CD4-positive, alpha-beta T cell (primary cell): ENCODE results near the gene PARVB. TPM values are rescaled to one million over a fixed set of nuclear protein-coding genes. Genes with fewer than 3 reads are reported as not detected.

Source experiments
- ATAC-seq: fragments of 200-7000 bp; cut with Tn5 transposase; one replicate; pipeline ENCODE4 v1.10.0; 2022; ENCODE audit warnings: mild to moderate bottlenecking; ENCODE audit not compliant: poor library complexity
- CTCF ChIA-PET: fragments of 350-600 bp; sonication (Branson Sonifier 250); formaldehyde crosslinking; loops from one replicate; lab custom pipeline; 2021; ENCODE audit warnings: antibody characterized with exemption, inconsistent platforms; lab: Charles Lee
- POLR2A ChIA-PET: fragments of 350-600 bp; sonication (Branson Sonifier 250); formaldehyde crosslinking; loops from one replicate; lab custom pipeline; 2021; ENCODE audit warnings: antibody characterized with exemption, inconsistent platforms; lab: Charles Lee
- DNase-seq, 14 experiments: peaks; one replicate each; pipeline ENCODE4 v3.0.0-alpha.2; 2013 to 2020; ENCODE audit warnings: mixed read lengths in 2 of 14
- H3K27ac ChIP-seq, 2 donors: one replicate each; pipeline versions ENCODE4 v1.5.1 to v1.7.0; 2013; ENCODE audit warnings: low read length in 2 of 2, low read depth in 1 of 2, mild to moderate bottlenecking in 1 of 2
- H3K27me3 ChIP-seq, 2 experiments: 1 replicate in 1 of 2; 2 replicates in 1 of 2; pipeline versions ENCODE4 v1.6.1 to v1.7.0; 2013; ENCODE audit warnings: low read length in 2 of 2, control low read depth in 1 of 2, mild to moderate bottlenecking in 1 of 2, moderate library complexity in 1 of 2; ENCODE audit not compliant: insufficient read depth in 2 of 2, control insufficient read depth in 1 of 2
- H3K36me3 ChIP-seq: one replicate; pipeline ENCODE4 v1.6.1; 2013; ENCODE audit warnings: low read length, control low read depth; ENCODE audit not compliant: insufficient read depth
- H3K4me1 ChIP-seq: one replicate; pipeline ENCODE4 v1.6.1; 2013; ENCODE audit warnings: low read length, control low read depth; ENCODE audit not compliant: insufficient read depth
- H3K4me3 ChIP-seq: one replicate; pipeline ENCODE4 v1.5.1; 2013; ENCODE audit warnings: mild to moderate bottlenecking, low read length, moderate library complexity
- H3K9me3 ChIP-seq, 2 experiments: 1 replicate in 1 of 2; 2 replicates in 1 of 2; pipeline versions ENCODE4 v1.6.1 to v1.7.0; 2013; ENCODE audit warnings: low read length in 2 of 2, mild to moderate bottlenecking in 2 of 2, control low read depth in 1 of 2, moderate library complexity in 1 of 2; ENCODE audit not compliant: control insufficient read depth in 1 of 2, insufficient read depth in 1 of 2
- H3K27ac Mint-ChIP-seq: one replicate; pipeline ENCODE4 v1.8.0; 2020; ENCODE audit warnings: mixed read lengths
- H3K27me3 Mint-ChIP-seq: one replicate; pipeline ENCODE4 v1.8.0; 2021; ENCODE audit warnings: mixed read lengths
- H3K36me3 Mint-ChIP-seq: one replicate; pipeline ENCODE4 v1.8.0; 2021; ENCODE audit warnings: low read depth, mixed read lengths
- H3K4me1 Mint-ChIP-seq: one replicate; pipeline ENCODE4 v1.8.0; 2021; ENCODE audit warnings: low read depth, mixed read lengths
- H3K4me3 Mint-ChIP-seq: one replicate; pipeline ENCODE4 v1.8.0; 2020; ENCODE audit warnings: mild to moderate bottlenecking, mixed read lengths
- H3K9me3 Mint-ChIP-seq: one replicate; pipeline ENCODE4 v1.8.0; 2020; ENCODE audit warnings: mixed read lengths
- CTCF ChIP-seq: fragments of 200-600 bp; IDR thresholded peaks from one replicate; pipeline ENCODE4 v1.8.0; 2022; ENCODE audit warnings: antibody characterized with exemption, mild to moderate bottlenecking
- intact Hi-C, 2 experiments: fragments of 100-400 bp; cut with DNase I in 1 of 2; cut with micrococcal nuclease in 1 of 2; formaldehyde crosslinking; loops; one replicate each; pipeline versions ENCODE4 v1.15.1 to v1.9.0; 2023 to 2025; cut with DNase I, micrococcal nuclease
- total RNA-seq, 174 experiments: library from RNA in 2 of 174; stranded (reverse) in 2 of 174; gene quantifications; one replicate each; pipeline ENCODE4 v1.2.3 and lab custom pipeline; 2021 to 2026

PARVB gene
- total RNA-seq, 2 experiments from 2014 or later = 6.2 to 6.4 TPM

GRCh38 chr22:43996170-43996980, 27.7 kb upstream of the PARVB start:
- CTCF ChIA-PET = interaction anchor here (1.4 kb wide), 1 partner anchor 689 kb away, joined by 3 read pairs; no protein-coding TSS in a partner anchor

GRCh38 chr22:43996981-43997265, 27.2 kb upstream of the PARVB start:
- peaks cover 66% of the 10 kb centered on the region for H3K36me3 Mint-ChIP-seq
- Histone ChIP-seq H3K27me3 (no peaks in the 10 kb centered on the region), H3K9me3 (no peaks in the 10 kb centered on the region), H3K4me3 (no peak overlapping the region), H3K27ac (peak overlapping the region in 1 of 2 donors; percentile 39), H3K36me3 (peaks cover 56% of the 10 kb centered on the region), H3K4me1 (peaks cover 29% of the 10 kb centered on the region)
- no peaks in the 10 kb centered on the region for H3K9me3 Mint-ChIP-seq
- ATAC-seq (no peak), DNase-seq (peak in 2 of 14 experiments; percentile 16 to 33)
- peak overlapping the region; percentile 36 for H3K27ac Mint-ChIP-seq
- TF ChIP-seq CTCF = no peak
- H3K4me3 Mint-ChIP-seq = peak overlapping the region; percentile 87
- intact Hi-C loops = loop anchor here in 1 of 2 experiments (2.0 to 10.0 kb wide), 3 partner anchors 40 to 508 kb away; partner anchors contain the start of gene PARVG
- ChIA-PET CTCF (no interaction called here), POLR2A (no interaction called here)
- peaks cover 35% of the 10 kb centered on the region for H3K4me1 Mint-ChIP-seq
- H3K27me3 Mint-ChIP-seq = no peaks in the 10 kb centered on the region

More at GRCh38 chr22:43996170-43996980, 27.7 kb upstream of the PARVB start:
- Histone ChIP-seq H3K36me3 (peaks cover 61% of the 10 kb centered on the region), H3K4me3 (peak overlapping the region; percentile 64), H3K4me1 (peaks cover 29% of the 10 kb centered on the region), H3K27me3 (no peaks in the 10 kb centered on the region), H3K27ac (peak overlapping the region; percentile 39 to 70), H3K9me3 (no peaks in the 10 kb centered on the region)
- POLR2A ChIA-PET = interaction anchor here (1.0 kb wide), 1 partner anchor 184 kb away, joined by 3 read pairs; the partner anchor contains the start of gene EFCAB6
- peak; percentile 42 to 82 (median 64) for DNase-seq
- no peaks in the 10 kb centered on the region for H3K9me3 Mint-ChIP-seq
- peak; percentile 75 for ATAC-seq
- H3K27ac Mint-ChIP-seq = peak overlapping the region; percentile 89
- no peak for TF ChIP-seq CTCF
- intact Hi-C loops = loop anchor here in 1 of 2 experiments (2.0 to 10.0 kb wide), 3 partner anchors 40 to 508 kb away; partner anchors contain the start of gene PARVG
- H3K27me3 Mint-ChIP-seq = no peaks in the 10 kb centered on the region
- H3K4me3 Mint-ChIP-seq = peak overlapping the region; percentile 87
- peaks cover 68% of the 10 kb centered on the region for H3K36me3 Mint-ChIP-seq
- H3K4me1 Mint-ChIP-seq = peaks cover 35% of the 10 kb centered on the region

- no peak for ATAC-seq
- intact Hi-C loops = loop anchor here in 1 of 2 experiments (10.0 kb wide), 2 partner anchors 186 to 506 kb away; partner anchors contain the start of gene PARVG
- CTCF ChIA-PET = no interaction called here
Measured at GRCh38 chr22:43998679-43999264, 25.3 kb upstream of the PARVB start.

More at GRCh38 chr22:43998679-43999264, 25.3 kb upstream of the PARVB start:
- H3K27ac ChIP-seq = no peak overlapping the region
- Mint-ChIP-seq H3K4me3 (no peak overlapping the region), H3K27me3 (no peaks in the 10 kb centered on the region), H3K4me1 (peaks cover 26% of the 10 kb centered on the region), H3K36me3 (peaks cover 48% of the 10 kb centered on the region), H3K27ac (no peak overlapping the region), H3K9me3 (no peaks in the 10 kb centered on the region)
- no peak for TF ChIP-seq CTCF
- no peaks in the 10 kb centered on the region for H3K9me3 ChIP-seq
- H3K4me3 ChIP-seq = no peak overlapping the region
- DNase-seq = no peak
- H3K36me3 ChIP-seq = peaks cover 40% of the 10 kb centered on the region
- POLR2A ChIA-PET = no interaction called here
- no peaks in the 10 kb centered on the region for H3K27me3 ChIP-seq
- peaks cover 21% of the 10 kb centered on the region for H3K4me1 ChIP-seq
